Mesendoderm (in vitro differentiated cells): ENCODE results near the gene TENT5A.
A peak's percentile ranks its signal among the peaks of the same experiment; 100 is the strongest.

Source experiments
- DNase-seq: peaks from one replicate; pipeline ENCODE4 v3.0.0; 2013
- H2AK5ac ChIP-seq: 2 replicates; pipeline ENCODE4 v1.6.1; 2013; ENCODE audit warnings: low read length, inconsistent platforms
- H2BK120ac ChIP-seq: 2 replicates; pipeline ENCODE4 v1.6.1; 2013; ENCODE audit warnings: low read depth, mild to moderate bottlenecking, low read length, moderate library complexity, mixed read lengths
- H2BK15ac ChIP-seq: replicated peaks from 2 replicates; pipeline ENCODE4 v1.6.1; 2013; ENCODE audit warnings: low read depth, mild to moderate bottlenecking, moderate library complexity
- H2BK5ac ChIP-seq: 2 replicates; pipeline ENCODE4 v1.6.1; 2013; ENCODE audit warnings: low read length, inconsistent platforms
- H3K18ac ChIP-seq: 2 replicates; pipeline ENCODE4 v1.6.1; 2013; ENCODE audit warnings: mild to moderate bottlenecking, low read length, mixed read lengths
- H3K23ac ChIP-seq: one replicate; pipeline ENCODE4 v1.6.1; 2013; ENCODE audit warnings: low read length
- H3K27ac ChIP-seq: 2 replicates; pipeline ENCODE4 v1.5.1; 2013; ENCODE audit warnings: low read depth, mild to moderate bottlenecking, inconsistent platforms, low read length, moderate library complexity
- H3K27me3 ChIP-seq: 2 replicates; pipeline ENCODE4 v1.6.1; 2013; ENCODE audit warnings: low read length, control low read depth, mild to moderate bottlenecking, inconsistent platforms; ENCODE audit not compliant: insufficient read depth, poor library complexity
- H3K36me3 ChIP-seq: 2 replicates; pipeline ENCODE4 v1.6.1; 2013; ENCODE audit warnings: low read length, inconsistent platforms; ENCODE audit not compliant: control insufficient read depth, insufficient read depth
- H3K4ac ChIP-seq: one replicate; pipeline ENCODE4 v1.6.1; 2013; ENCODE audit warnings: low read depth, mild to moderate bottlenecking, low read length, moderate library complexity
- H3K4me1 ChIP-seq: 2 replicates; pipeline ENCODE4 v1.6.1; 2013; ENCODE audit warnings: low read depth, low read length, inconsistent platforms; ENCODE audit not compliant: control insufficient read depth
- H3K4me2 ChIP-seq: 2 replicates; pipeline ENCODE4 v1.6.1; 2013; ENCODE audit warnings: low read length
- H3K4me3 ChIP-seq: 2 replicates; pipeline ENCODE4 v1.5.1; 2013; ENCODE audit warnings: mild to moderate bottlenecking, low read length
- H3K56ac ChIP-seq: one replicate; pipeline ENCODE4 v1.6.1; 2013; ENCODE audit warnings: low read length
- H3K79me1 ChIP-seq: 2 replicates; pipeline ENCODE4 v1.6.1; 2013; ENCODE audit warnings: low read length, inconsistent platforms
- H3K79me2 ChIP-seq: 2 replicates; pipeline ENCODE4 v1.6.1; 2013; ENCODE audit warnings: mild to moderate bottlenecking, low read length; ENCODE audit not compliant: control insufficient read depth, insufficient read depth
- H3K9ac ChIP-seq: 2 replicates; pipeline ENCODE4 v1.6.1; 2013; ENCODE audit warnings: low read length, inconsistent platforms
- H4K5ac ChIP-seq: one replicate; pipeline ENCODE4 v1.6.1; 2013; ENCODE audit warnings: low read length
- H4K8ac ChIP-seq: one replicate; pipeline ENCODE4 v1.6.1; 2013; ENCODE audit warnings: low read depth, mild to moderate bottlenecking, control low read depth, low read length, moderate library complexity
- WGBS: extraction: QIAGEN DNeasy Blood & Tissue Kit; methylation state at CpG from one replicate; pipeline ENCODE4 v1.1.7; 2013; ENCODE audit warnings: low lambda C conversion rate, missing lambda C conversion rate; ENCODE audit not compliant: insufficient coverage; ENCODE audit errors: extremely low coverage; 5-methylcytosine and 5-hydroxymethylcytosine counted together

TENT5A gene

DNA sequence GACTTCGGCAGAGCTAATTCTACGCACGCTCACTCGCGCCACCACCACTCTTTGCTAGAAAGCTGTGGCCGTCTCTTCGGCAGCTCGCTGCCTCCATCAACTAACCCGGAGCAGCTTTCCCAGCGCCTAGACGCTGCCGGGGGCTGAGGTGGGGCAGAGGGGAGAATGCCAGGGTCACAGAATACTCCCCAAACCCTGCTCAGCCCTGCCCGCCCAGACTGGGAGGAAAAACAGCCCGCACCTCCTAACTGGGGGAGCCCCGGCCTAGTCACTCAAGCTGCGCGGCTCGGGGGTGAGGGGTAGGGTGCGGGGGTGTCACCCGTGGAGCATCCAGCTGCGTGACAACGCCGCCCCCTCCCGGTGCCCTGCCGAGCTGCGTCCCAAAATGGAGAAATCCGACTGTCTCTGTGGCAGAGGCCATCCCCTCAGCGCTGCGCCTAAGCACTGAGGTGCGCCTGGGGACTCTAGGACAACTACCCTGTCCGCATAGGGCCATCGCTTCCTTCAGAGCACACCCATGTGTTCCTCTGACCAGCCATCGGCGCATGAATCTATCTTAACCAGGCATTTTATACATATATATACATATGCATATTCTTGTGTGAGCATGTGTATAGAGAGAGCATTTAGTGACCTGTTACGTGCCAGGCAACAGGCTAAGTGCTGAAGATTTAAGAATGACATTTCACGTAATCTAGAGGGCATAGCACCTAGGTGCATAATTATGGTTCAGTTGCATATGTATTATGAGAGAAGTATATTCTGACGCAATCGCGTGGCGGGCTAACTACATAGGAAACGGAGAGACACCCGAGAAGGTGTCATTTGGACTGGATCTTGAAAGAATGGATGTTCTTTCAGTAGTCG, 1.5 kb upstream of the TENT5A start:
- peak overlapping the region; percentile 70 for H3K56ac ChIP-seq
- no peak overlapping the region for H4K5ac ChIP-seq
- no peaks in the 10 kb centered on the region for H3K79me1 ChIP-seq
- H3K18ac ChIP-seq = no peak overlapping the region
- no peaks in the 10 kb centered on the region for H3K4me1 ChIP-seq
- DNase-seq = peak; percentile 73
- H2BK120ac ChIP-seq = no peak overlapping the region
- no peak overlapping the region for H2BK15ac ChIP-seq
- WGBS = no CpG with 5 or more reads among the region's 43 CpGs
- peak overlapping the region; percentile 31 for H3K4me3 ChIP-seq
- no peaks in the 10 kb centered on the region for H3K36me3 ChIP-seq
- no peak overlapping the region for H3K27ac ChIP-seq
- no peak overlapping the region for H2AK5ac ChIP-seq
- H4K8ac ChIP-seq = no peak overlapping the region
- H3K79me2 ChIP-seq = no peaks in the 10 kb centered on the region
- no peak overlapping the region for H2BK5ac ChIP-seq
- peak overlapping the region; percentile 97 for H3K4me2 ChIP-seq
- H3K9ac ChIP-seq = peak overlapping the region; percentile 45
- no peaks in the 10 kb centered on the region for H3K27me3 ChIP-seq
- H3K23ac ChIP-seq = no peak overlapping the region
- H3K4ac ChIP-seq = no peak overlapping the region

DNA sequence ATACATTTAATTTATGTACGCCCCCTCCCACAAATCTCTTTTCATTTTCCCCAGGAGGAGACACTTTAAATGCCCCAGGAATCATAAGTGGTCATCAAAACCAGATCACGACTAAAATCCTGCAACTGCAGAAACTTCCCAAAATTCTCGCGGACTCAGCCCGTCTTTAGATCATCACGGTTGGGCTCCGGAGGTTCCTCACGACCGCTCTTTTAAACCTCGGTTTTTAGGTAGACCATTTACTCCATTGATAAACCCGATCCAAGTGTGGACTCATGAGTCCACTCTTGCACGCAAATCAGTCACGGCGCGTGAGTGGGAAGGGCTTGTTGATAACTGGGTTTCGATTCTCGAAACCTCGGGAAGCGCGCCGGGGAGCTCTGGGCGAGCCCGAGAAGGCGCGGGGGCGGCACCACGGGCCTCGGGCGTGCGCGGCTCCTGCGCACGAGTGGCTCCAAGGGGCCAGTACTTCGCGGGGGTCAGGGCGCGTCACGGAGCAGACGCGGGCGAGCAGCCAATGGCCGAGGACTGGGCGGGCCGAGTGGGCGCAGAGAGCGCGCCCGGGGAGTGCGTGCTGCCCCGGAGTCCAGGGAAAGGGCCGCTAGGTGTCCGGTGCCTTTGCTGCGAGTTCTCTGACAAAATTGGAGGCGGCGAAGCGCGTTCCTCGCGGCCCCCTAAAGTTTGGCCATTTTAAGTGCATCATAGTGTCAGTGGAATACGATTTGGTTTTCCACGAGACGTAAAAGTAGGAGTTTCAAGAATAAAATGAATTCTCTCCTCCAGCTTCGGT, 635 bp upstream of the TENT5A start:
- Histone ChIP-seq H4K8ac (no peak overlapping the region), H3K27ac (no peak overlapping the region)
- no CpG with 5 or more reads among the region's 63 CpGs for WGBS

DNA sequence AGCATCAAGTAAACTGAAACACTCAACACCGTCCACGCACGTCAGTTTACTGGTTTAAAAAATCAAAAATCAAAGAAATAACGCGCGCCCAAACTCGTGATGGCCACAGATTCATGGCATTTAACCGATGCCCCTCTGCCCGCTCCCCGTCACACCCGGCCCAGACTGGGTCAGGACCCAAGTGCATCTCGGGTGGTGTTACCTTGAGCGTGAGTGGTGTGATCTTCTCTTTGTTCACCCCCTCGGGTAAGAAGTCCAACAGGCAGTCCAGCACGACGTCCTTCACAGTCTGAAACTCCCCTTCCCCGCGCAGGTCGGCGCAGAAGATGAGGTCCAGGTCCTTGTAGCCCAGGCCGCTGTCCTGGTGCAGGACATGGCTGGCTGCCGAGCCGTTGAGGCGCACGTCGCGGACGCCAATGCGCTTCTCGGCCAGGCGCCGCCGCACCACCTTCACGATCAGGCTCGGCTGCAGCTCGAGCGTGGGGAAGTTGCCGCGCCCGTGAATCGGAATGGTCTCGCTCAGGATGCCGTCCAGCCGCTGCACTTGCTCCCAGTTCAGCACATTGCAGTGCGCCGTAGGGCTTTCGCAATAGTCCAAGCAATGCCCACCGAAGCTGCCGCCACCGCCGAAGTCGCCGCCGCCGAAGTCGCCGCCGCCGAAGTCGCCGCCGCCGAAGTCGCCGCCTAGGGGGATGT, 945 bp downstream of the TENT5A start:
- WGBS = no CpG with 5 or more reads among the region's 65 CpGs
- H2BK15ac ChIP-seq = no peak overlapping the region
- H3K27me3 ChIP-seq = no peaks in the 10 kb centered on the region
- no peak overlapping the region for H2BK5ac ChIP-seq
- H3K4ac ChIP-seq = no peak overlapping the region
- DNase-seq = peak; percentile 39
- H3K18ac ChIP-seq = no peak overlapping the region
- no peaks in the 10 kb centered on the region for H3K79me2 ChIP-seq
- no peak overlapping the region for H3K27ac ChIP-seq
- peak overlapping the region; percentile 65 for H3K4me2 ChIP-seq
- H3K4me3 ChIP-seq = peak overlapping the region; percentile 76
- no peak overlapping the region for H4K5ac ChIP-seq
- H3K56ac ChIP-seq = peak overlapping the region; percentile 87
- H2AK5ac ChIP-seq = no peak overlapping the region
- no peak overlapping the region for H4K8ac ChIP-seq
- H3K23ac ChIP-seq = peak overlapping the region; percentile 83
- no peak overlapping the region for H2BK120ac ChIP-seq
- H3K9ac ChIP-seq = peak overlapping the region; percentile 64
- H3K4me1 ChIP-seq = no peaks in the 10 kb centered on the region
- H3K36me3 ChIP-seq = no peaks in the 10 kb centered on the region
- H3K79me1 ChIP-seq = no peaks in the 10 kb centered on the region

More for the DNA sequence above, 635 bp upstream of the TENT5A start:
- no peak overlapping the region for H3K4ac ChIP-seq
- peak; percentile 65 for DNase-seq
- H3K79me2 ChIP-seq = no peaks in the 10 kb centered on the region
- no peaks in the 10 kb centered on the region for H3K36me3 ChIP-seq
- H3K79me1 ChIP-seq = no peaks in the 10 kb centered on the region
- H3K4me1 ChIP-seq = no peaks in the 10 kb centered on the region
- H2BK15ac ChIP-seq = no peak overlapping the region
- no peak overlapping the region for H4K5ac ChIP-seq
- no peak overlapping the region for H2BK5ac ChIP-seq
- H2AK5ac ChIP-seq = no peak overlapping the region
- no peak overlapping the region for H3K23ac ChIP-seq
- H3K4me3 ChIP-seq = peak overlapping the region; percentile 72
- no peak overlapping the region for H2BK120ac ChIP-seq
- no peak overlapping the region for H3K18ac ChIP-seq
- peak overlapping the region; percentile 97 for H3K4me2 ChIP-seq
- peak overlapping the region; percentile 80 for H3K56ac ChIP-seq
- no peaks in the 10 kb centered on the region for H3K27me3 ChIP-seq
- peak overlapping the region; percentile 71 for H3K9ac ChIP-seq

DNA sequence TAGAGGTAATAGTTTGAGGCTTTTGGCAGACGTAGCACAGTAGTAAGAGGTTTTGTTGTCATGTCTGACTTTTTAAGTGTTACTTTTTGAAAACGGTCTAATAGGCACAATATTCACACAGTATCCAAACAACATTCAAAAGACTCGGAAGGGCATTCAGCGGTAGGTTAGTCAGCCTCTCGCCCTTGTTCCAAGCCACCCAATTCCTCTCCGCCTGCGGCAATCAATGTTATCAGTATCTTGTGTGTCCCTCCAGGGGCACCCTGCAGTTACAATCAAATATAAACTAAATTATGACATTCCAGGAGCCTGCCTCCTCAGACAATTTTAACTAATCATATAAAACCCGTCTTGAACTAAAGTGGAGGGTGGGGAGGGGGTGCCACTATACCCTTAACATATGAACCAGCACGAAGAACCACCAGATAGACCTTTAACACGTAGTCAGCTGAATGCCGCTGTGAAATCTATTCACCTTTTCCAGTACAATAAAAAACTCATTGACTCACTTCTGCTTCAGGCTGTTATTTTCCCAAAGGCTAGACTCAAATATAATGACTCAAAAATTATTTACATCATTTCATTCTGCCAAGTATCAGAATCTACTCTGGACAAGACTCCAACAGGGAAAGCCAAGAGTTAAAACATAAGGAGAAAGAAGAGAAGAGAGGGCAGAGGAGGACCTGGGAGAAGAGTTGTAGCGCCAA, 1.6 kb downstream of the TENT5A start:
- Histone ChIP-seq H3K4me2 (peak overlapping the region; percentile 0), H3K4me3 (no peak overlapping the region), H3K79me2 (no peaks in the 10 kb centered on the region), H4K5ac (no peak overlapping the region), H2BK15ac (no peak overlapping the region), H4K8ac (no peak overlapping the region), H3K18ac (no peak overlapping the region), H3K27me3 (no peaks in the 10 kb centered on the region), H3K36me3 (no peaks in the 10 kb centered on the region), H3K79me1 (no peaks in the 10 kb centered on the region), H3K56ac (no peak overlapping the region), H3K23ac (no peak overlapping the region), H2BK5ac (no peak overlapping the region), H3K27ac (no peak overlapping the region), H3K9ac (no peak overlapping the region), H2AK5ac (no peak overlapping the region), H3K4me1 (no peaks in the 10 kb centered on the region), H2BK120ac (no peak overlapping the region), H3K4ac (no peak overlapping the region)
- peak; percentile 27 for DNase-seq
- no CpG with 5 or more reads among the region's 12 CpGs for WGBS

DNA sequence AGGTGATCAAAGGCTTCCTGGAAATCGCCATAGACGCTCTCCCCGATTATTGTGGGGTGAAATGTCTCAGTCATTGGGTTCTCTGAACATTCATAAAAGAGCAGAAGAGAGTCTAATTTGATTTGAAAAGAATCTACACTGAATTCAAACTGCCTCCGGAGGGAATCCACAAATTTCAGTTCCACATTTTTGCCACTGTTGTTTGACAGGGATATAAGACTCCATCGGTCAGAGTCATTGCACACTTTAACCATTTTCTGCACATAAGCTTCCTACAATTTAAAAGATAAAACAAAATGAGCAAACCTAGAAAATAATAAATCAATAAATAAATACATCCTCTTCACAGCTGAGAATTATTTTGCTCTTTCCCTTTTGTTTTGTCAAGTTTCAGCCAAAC, 2.3 kb downstream of the TENT5A start:
- Histone ChIP-seq H2AK5ac (no peak overlapping the region), H4K8ac (no peak overlapping the region), H3K56ac (no peak overlapping the region), H3K4me2 (no peak overlapping the region), H3K27me3 (no peaks in the 10 kb centered on the region), H2BK120ac (no peak overlapping the region), H2BK5ac (no peak overlapping the region), H3K4me3 (no peak overlapping the region), H3K4ac (no peak overlapping the region), H3K23ac (no peak overlapping the region), H3K4me1 (no peaks in the 10 kb centered on the region), H3K79me2 (no peaks in the 10 kb centered on the region), H3K79me1 (no peaks in the 10 kb centered on the region), H3K27ac (no peak overlapping the region), H2BK15ac (no peak overlapping the region), H3K18ac (no peak overlapping the region), H3K9ac (no peak overlapping the region), H4K5ac (no peak overlapping the region), H3K36me3 (no peaks in the 10 kb centered on the region)
- DNase-seq = no peak
- no CpG with 5 or more reads among the region's 5 CpGs for WGBS
